Glutamatergic neuron (in vitro differentiated cells): Measurements from ENCODE around the gene KLF16. TPM values are rescaled to one million over a fixed set of nuclear protein-coding genes. Genes with fewer than 3 reads are reported as not detected.
"Not testable (repeated sequence)": the region's sequence is repeated elsewhere in the genome, so short reads cannot be mapped to it uniquely, and the experiment has no call there.

Experiments used
- DNase-seq: peaks from one replicate; pipeline ENCODE4 v3.0.0; 2022
- H3K27ac Mint-ChIP-seq: one replicate; pipeline ENCODE4 v1.8.0; 2020; ENCODE audit warnings: mild to moderate bottlenecking, mixed read lengths, inconsistent platforms; ENCODE audit not compliant: unreplicated experiment
- H3K27me3 Mint-ChIP-seq: one replicate; pipeline ENCODE4 v1.8.0; 2020; ENCODE audit warnings: mild to moderate bottlenecking, moderate library complexity, mixed read lengths, inconsistent platforms; ENCODE audit not compliant: unreplicated experiment
- H3K36me3 Mint-ChIP-seq: one replicate; pipeline ENCODE4 v1.8.0; 2020; ENCODE audit warnings: mild to moderate bottlenecking, mixed read lengths, inconsistent platforms; ENCODE audit not compliant: unreplicated experiment
- H3K4me1 Mint-ChIP-seq: one replicate; pipeline ENCODE4 v1.8.0; 2020; ENCODE audit warnings: mild to moderate bottlenecking, low read depth, mixed read lengths, inconsistent platforms; ENCODE audit not compliant: unreplicated experiment
- H3K4me3 Mint-ChIP-seq: one replicate; pipeline ENCODE4 v1.8.0; 2020; ENCODE audit warnings: mild to moderate bottlenecking, mixed read lengths, inconsistent platforms; ENCODE audit not compliant: unreplicated experiment
- H3K9me3 Mint-ChIP-seq: one replicate; pipeline ENCODE4 v1.8.0; 2020; ENCODE audit warnings: mild to moderate bottlenecking, moderate library complexity, mixed read lengths, inconsistent platforms; ENCODE audit not compliant: unreplicated experiment
- CTCF ChIP-seq: fragments of 200-600 bp; sonication (generic); IDR thresholded peaks from one replicate; pipeline ENCODE4 v1.5.0; 2021; ENCODE audit not compliant: partially characterized antibody, unreplicated experiment
- total RNA-seq: library from RNA; stranded (reverse); fragmentation: NEBNext Ultra II Directional; extraction: Animal tissue kit (Norgen Biotek cat#: 25700); gene quantifications from one replicate; pipeline ENCODE4 v1.2.1, GENCODE V29; 2021; ENCODE audit not compliant: unreplicated experiment

KLF16 gene
- total RNA-seq, 1 donor from 2014 or later = 30.6 TPM

- H3K36me3 Mint-ChIP-seq = no peaks in the 10 kb centered on the region
- H3K27me3 Mint-ChIP-seq = peaks cover 4% of the 10 kb centered on the region
- no peak overlapping the region for H3K4me3 Mint-ChIP-seq
- H3K4me1 Mint-ChIP-seq = peaks cover 25% of the 10 kb centered on the region
- no peak for TF ChIP-seq CTCF
- H3K9me3 Mint-ChIP-seq = peaks cover 7% of the 10 kb centered on the region
- DNase-seq = no peak
- peak overlapping the region; percentile 52 for H3K27ac Mint-ChIP-seq
Observed at GRCh38 chr19:1880611-1881392, 17.4 kb upstream of the KLF16 start.

- not testable (repeated sequence) for H3K4me3 Mint-ChIP-seq, H3K36me3 Mint-ChIP-seq, DNase-seq, H3K27ac Mint-ChIP-seq
- Mint-ChIP-seq H3K9me3 (peaks cover 12% of the 10 kb centered on the region), H3K4me1 (peaks cover 28% of the 10 kb centered on the region), H3K27me3 (peaks cover 11% of the 10 kb centered on the region)
Observed at GRCh38 chr19:1879982-1880381, 16.6 kb upstream of the KLF16 start.

GRCh38 chr19:1878583-1878982 lies 15.2 kb upstream of the KLF16 start:
- not testable (repeated sequence) for H3K27me3 Mint-ChIP-seq, H3K27ac Mint-ChIP-seq, H3K36me3 Mint-ChIP-seq, DNase-seq
- Mint-ChIP-seq H3K4me3 (peak overlapping the region; percentile 20), H3K9me3 (peaks cover 14% of the 10 kb centered on the region), H3K4me1 (peaks cover 28% of the 10 kb centered on the region)

- not testable (repeated sequence) for H3K27ac Mint-ChIP-seq, DNase-seq, H3K4me3 Mint-ChIP-seq, H3K27me3 Mint-ChIP-seq, H3K36me3 Mint-ChIP-seq
- peaks cover 15% of the 10 kb centered on the region for H3K4me1 Mint-ChIP-seq
- H3K9me3 Mint-ChIP-seq = peaks cover 12% of the 10 kb centered on the region
Observed at GRCh38 chr19:1877280-1877660, 13.9 kb upstream of the KLF16 start.

- H3K27me3 Mint-ChIP-seq, DNase-seq, H3K36me3 Mint-ChIP-seq: not testable (repeated sequence)
- peak overlapping the region; percentile 89 for H3K4me3 Mint-ChIP-seq
- peak overlapping the region; percentile 88 for H3K27ac Mint-ChIP-seq
- H3K9me3 Mint-ChIP-seq = peaks cover 12% of the 10 kb centered on the region
- H3K4me1 Mint-ChIP-seq = peaks cover 15% of the 10 kb centered on the region
Observed at GRCh38 chr19:1876496-1877279, 13.3 kb upstream of the KLF16 start.

GRCh38 chr19:1875646-1876495 lies 12.5 kb upstream of the KLF16 start:
- H3K27me3 Mint-ChIP-seq = peaks cover 10% of the 10 kb centered on the region
- TF ChIP-seq CTCF = no peak

GRCh38 chr19:1875265-1875645 lies 11.9 kb upstream of the KLF16 start:
- peaks cover 12% of the 10 kb centered on the region for H3K9me3 Mint-ChIP-seq
- not testable (repeated sequence) for DNase-seq

More at GRCh38 chr19:1875646-1876495, 12.5 kb upstream of the KLF16 start:
- DNase-seq = peak; percentile 94
- H3K36me3 Mint-ChIP-seq = no peaks in the 10 kb centered on the region
- peak overlapping the region; percentile 88 for H3K27ac Mint-ChIP-seq
- H3K4me3 Mint-ChIP-seq = peak overlapping the region; percentile 96
- peaks cover 12% of the 10 kb centered on the region for H3K9me3 Mint-ChIP-seq
- peaks cover 15% of the 10 kb centered on the region for H3K4me1 Mint-ChIP-seq

More at GRCh38 chr19:1875265-1875645, 11.9 kb upstream of the KLF16 start:
- H3K27ac Mint-ChIP-seq = peak overlapping the region; percentile 70
- peak overlapping the region; percentile 96 for H3K4me3 Mint-ChIP-seq
- H3K27me3 Mint-ChIP-seq, H3K36me3 Mint-ChIP-seq: not testable (repeated sequence)
- H3K4me1 Mint-ChIP-seq = peaks cover 15% of the 10 kb centered on the region
